Measurements from ENCODE around the gene OBSCN. TPM values are rescaled to one million over a fixed set of nuclear protein-coding genes. Genes with fewer than 3 reads are reported as not detected.
A peak's percentile ranks its signal among the peaks of the same experiment; 100 is the strongest.

Gene OBSCN
- total RNA-seq, 2 experiments from 2014 or later: 29.5 to 45.2 TPM

DNA sequence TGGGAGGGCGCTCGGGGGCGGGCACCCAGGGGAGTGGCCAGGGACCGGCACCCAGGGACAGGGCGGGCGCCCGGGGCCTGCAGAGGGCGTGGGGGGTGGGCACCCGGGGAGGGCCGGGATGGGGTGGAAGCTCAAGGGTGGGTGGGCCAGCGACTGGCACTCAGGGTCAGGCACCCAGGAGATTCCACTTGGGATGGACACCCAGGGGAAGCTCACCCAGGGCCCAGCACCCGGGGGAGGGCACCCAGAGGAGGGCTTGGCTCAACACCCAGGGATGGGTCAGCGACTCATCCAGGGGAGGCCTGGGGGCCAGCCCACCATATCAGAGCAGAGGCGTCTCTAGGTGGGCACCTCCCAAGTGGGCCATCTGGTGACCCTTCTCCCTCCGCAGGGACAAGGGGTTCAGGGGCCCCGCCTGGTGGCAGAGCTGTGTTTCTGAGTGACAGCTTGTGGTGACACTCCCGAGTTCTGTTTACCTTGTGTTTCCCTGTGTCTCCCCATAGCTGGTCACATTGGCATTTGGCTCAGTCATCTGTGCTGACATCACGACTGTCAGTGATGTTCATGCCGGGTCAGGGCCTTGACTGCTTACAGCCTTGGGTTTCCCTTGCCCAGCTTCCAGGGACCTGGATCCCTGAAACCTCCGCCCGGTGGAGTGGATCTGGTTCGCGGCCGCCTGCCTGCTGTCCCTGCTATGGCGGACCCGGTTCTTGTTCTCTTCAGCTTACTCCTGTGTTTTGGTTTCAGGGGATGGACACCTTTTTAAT lies 41.5 kb upstream of the OBSCN start:
- POLR2A ChIA-PET: interaction anchor here (0.6 to 2.5 kb wide), 9 partner anchors 12 to 434 kb away, joined by 3 to 19 read pairs (median 5); partner anchors contain the start of gene GUK1
- Histone ChIP-seq H3K4me2 (ENCODE audit: low read length) (peak overlapping the region; percentile 96), H3K9me2 (ENCODE audit: insufficient read depth, low read length) (no peaks in the 10 kb centered on the region), H3K79me2 (ENCODE audit: insufficient read depth, low read depth, low read length) (peaks cover 11% of the 10 kb centered on the region; the same call in 1 of the 2 replicates), H3K9me3 (ENCODE audit: low read length) (no peaks in the 10 kb centered on the region), H3K36me3 (ENCODE audit: insufficient read depth, low read length) (no peaks in the 10 kb centered on the region), H3K27ac (ENCODE audit: low read depth, low read length, poor library complexity, severe bottlenecking) (peak overlapping the region; percentile 83), H3K4me3 (ENCODE audit: low read depth, low read length, poor library complexity, severe bottlenecking) (peak overlapping the region; percentile 86), H4K20me1 (ENCODE audit: insufficient read depth, low read length) (peaks cover 5% of the 10 kb centered on the region; the same call in 1 of the 2 replicates), H3K4me1 (ENCODE audit: insufficient read depth, low read length, poor library complexity, severe bottlenecking) (peaks cover 25% of the 10 kb centered on the region), H2AFZ (ENCODE audit: low read length) (no peak overlapping the region)
- intact Hi-C loops (cut with micrococcal nuclease; ENCODE audit: unreplicated experiment): loop anchor here (1.0 to 5.0 kb wide), 7 partner anchors 28 to 379 kb away; partner anchors contain the start of gene ARF1
- CTCF ChIA-PET (ENCODE audit: unreplicated experiment): interaction anchor here (1.1 to 1.4 kb wide), 3 partner anchors 10 to 41 kb away, joined by 3 to 8 read pairs (median 5); no protein-coding TSS in a partner anchor
- DNase-seq (ENCODE audit: low spot score): peak; percentile 53
- no peak for TF ChIP-seq EZH2phosphoT487 (IDR thresholded peaks at IDR 0.05; ENCODE audit: borderline replicate concordance, low read depth, low read length)
- TF ChIP-seq CTCF (conservative IDR thresholded peaks at IDR 0.05; ENCODE audit: low read length): peak; percentile 60
- BruUV-seq (replicated peaks): no TSS peak

- H3K36me3 ChIP-seq (ENCODE audit: insufficient read depth, low read length): no peaks in the 10 kb centered on the region
- H4K20me1 ChIP-seq (ENCODE audit: insufficient read depth, low read length): peaks cover 5% of the 10 kb centered on the region; the same call in 1 of the 2 replicates
- intact Hi-C loops (cut with micrococcal nuclease; ENCODE audit: unreplicated experiment): loop anchor here (5.0 kb wide), 2 partner anchors 86 to 381 kb away; partner anchors contain the start of gene ARF1
- no peak overlapping the region for H2AFZ ChIP-seq (ENCODE audit: low read length)
- peaks cover 11% of the 10 kb centered on the region; the same call in 1 of the 2 replicates for H3K79me2 ChIP-seq (ENCODE audit: insufficient read depth, low read depth, low read length)
- no peak for DNase-seq (ENCODE audit: low spot score)
- H3K9me3 ChIP-seq (ENCODE audit: low read length): no peaks in the 10 kb centered on the region
- peaks cover 19% of the 10 kb centered on the region for H3K4me1 ChIP-seq (ENCODE audit: insufficient read depth, low read length, poor library complexity, severe bottlenecking)
- H3K4me2 ChIP-seq (ENCODE audit: low read length): no peak overlapping the region
- BruUV-seq (replicated peaks): no TSS peak
- ChIA-PET POLR2A (interaction anchor here (1.0 to 1.5 kb wide), 2 partner anchors 31 to 33 kb away, joined by 3 to 4 read pairs; no protein-coding TSS in a partner anchor), CTCF (ENCODE audit: unreplicated experiment) (no interaction called here)
- TF ChIP-seq EZH2phosphoT487 (IDR thresholded peaks at IDR 0.05; ENCODE audit: borderline replicate concordance, low read depth, low read length) (no peak), CTCF (conservative IDR thresholded peaks at IDR 0.05; ENCODE audit: low read length) (no peak)
- no peaks in the 10 kb centered on the region for H3K9me2 ChIP-seq (ENCODE audit: insufficient read depth, low read length)
- H3K27ac ChIP-seq (ENCODE audit: low read depth, low read length, poor library complexity, severe bottlenecking): no peak overlapping the region
- no peak overlapping the region for H3K4me3 ChIP-seq (ENCODE audit: low read depth, low read length, poor library complexity, severe bottlenecking)
Measured at GRCh38 chr1:228168563-228169270, 39.1 kb upstream of the OBSCN start.

Data from OCI-LY7 (cell line).